Effector CD8-positive, alpha-beta T cell (primary cell): Measurements from ENCODE around the gene CDK11A.
"Not testable (repeated sequence)": the region's sequence is repeated elsewhere in the genome, so short reads cannot be mapped to it uniquely, and the experiment has no call there.

Source experiments
- DNase-seq: peaks from one replicate; lab custom pipeline; 2025; lab: John Stamatoyannopoulos, UW

CDK11A gene

DNA sequence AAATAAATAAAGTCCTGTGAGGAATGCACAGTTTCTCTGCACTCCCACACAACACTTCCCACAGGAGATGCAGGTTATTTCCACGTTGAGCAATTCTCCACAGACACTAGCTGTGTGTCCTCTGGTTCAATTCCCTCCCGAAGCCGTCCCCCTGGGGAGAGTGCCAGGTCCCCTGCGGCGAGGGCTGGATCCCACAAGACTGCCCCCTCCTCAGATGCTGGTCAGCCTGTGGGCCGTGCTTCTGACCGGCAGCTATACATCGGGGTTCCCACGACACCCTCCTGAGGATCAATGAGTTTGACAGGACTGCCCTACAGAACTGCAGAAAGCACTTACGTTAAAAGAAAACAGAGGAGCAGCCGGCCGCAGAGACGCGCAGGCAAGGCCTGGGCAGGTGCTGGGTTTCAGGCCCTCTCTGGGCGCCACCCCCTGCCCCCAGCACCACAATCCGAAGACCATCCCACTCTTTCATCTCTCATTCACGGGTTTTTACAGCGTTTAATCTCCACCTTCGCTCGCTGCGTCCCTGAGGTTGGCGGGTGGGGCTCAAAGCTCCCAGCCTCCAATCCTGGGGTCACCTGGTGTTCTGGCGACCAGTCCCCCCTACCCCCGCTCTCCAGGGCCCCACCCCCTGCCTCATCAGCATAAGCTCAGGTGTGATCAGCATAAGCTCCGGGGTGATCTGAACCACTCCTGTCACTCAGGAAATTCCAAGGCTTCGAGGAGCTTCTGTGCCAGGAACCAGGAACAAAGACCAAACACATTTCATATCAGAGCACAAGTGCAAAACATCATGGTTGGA, 40.9 kb downstream of the CDK11A start:
- no peak for DNase-seq

DNA sequence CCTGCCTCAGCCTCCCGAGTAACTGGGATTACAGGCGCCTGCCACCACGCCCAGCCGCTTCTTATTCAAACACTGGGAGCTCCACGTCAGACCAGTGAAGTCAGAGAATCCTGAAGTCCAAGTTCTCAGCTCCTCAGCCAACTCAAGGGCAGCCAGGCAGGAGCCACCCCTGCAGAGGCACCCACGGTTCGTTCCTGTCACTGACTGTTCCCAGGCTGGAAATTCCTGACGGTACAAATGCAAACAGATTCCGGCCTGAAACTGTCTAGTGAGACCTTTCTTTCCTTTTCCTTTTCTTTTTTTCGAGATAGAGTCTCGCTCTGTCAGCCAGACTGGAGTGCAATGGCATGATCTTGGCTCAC, 43.3 kb downstream of the CDK11A start:
- no peak for DNase-seq

DNA sequence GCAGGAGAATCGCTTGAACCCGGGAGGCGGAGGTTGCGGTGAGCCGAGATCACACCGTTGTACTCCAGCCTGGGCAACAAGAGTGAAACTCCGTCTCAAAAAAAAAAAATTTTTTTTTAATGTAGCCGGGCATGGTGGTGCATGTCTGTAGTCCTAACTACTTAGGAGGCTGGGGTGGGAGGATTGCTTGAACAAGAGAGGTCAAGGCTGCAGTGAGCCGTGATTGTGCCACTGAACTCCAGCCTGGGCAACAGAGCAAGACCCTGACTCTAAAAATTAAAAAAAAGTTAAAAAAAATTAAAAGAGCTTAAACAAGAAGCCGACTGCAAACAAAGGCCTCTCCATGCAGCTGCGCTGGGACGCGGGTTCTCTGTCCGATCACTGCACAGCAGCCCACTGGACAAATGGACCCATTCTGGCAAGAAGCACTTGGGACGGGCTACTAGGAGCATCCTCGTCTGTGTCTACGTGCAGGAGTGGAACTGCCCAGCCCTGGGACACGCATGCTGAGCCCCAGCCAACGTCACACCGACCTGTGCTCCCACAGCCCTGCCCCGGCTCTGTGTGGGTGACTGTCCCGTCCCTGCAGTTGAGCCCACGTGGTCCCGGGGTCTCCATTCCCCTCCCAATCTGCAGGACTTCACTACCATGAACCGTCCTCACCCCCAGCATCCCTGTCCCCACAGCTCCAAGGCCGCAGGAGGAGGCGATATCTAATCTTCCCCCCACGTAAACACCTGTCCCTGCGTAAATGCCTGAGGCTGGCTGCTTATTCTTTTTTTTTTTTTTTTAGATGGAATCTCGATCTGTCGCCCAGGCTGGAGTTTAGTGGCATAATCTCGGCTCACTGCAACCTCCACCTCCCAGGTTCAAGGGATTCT, 43.9 kb downstream of the CDK11A start:
- DNase-seq = no peak

DNA sequence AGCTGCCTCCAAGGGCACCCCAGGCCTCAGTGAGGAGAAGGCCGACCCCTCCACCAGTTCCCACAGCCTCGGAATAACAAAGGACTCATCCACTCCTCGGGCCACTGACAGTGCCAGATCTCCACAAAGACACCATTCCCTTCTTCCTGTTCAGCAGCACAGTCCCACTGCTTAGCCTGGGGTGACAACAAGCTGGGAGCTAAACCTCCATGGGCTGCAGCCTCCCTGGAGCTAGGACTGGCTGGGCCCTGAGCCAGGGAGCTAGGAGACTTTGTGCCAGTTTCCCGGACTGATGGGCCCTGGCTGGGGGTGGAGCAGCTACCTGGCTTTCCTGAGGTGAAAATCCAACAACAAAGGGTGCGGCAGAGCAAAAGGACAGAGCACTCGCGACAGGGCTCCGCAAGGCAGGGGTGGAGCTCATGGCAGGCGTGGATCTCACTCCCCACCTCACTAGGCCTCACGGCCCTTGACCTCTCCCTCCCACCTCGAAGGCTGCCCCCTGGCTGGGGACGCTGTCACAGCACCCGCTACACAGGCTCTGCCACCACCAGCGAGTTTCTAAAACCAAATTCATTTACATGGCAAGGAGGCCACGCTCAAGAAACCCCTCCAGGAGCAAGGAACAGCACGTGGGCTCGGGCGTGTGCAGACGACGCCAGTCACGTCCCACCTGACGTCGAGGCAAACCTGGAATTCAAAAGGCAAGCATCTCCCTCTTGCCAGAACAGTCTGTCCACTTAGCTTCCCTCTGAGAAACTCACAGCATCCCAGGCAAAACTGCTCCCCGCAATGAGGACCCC, 45.4 kb downstream of the CDK11A start:
- DNase-seq = no peak

DNA sequence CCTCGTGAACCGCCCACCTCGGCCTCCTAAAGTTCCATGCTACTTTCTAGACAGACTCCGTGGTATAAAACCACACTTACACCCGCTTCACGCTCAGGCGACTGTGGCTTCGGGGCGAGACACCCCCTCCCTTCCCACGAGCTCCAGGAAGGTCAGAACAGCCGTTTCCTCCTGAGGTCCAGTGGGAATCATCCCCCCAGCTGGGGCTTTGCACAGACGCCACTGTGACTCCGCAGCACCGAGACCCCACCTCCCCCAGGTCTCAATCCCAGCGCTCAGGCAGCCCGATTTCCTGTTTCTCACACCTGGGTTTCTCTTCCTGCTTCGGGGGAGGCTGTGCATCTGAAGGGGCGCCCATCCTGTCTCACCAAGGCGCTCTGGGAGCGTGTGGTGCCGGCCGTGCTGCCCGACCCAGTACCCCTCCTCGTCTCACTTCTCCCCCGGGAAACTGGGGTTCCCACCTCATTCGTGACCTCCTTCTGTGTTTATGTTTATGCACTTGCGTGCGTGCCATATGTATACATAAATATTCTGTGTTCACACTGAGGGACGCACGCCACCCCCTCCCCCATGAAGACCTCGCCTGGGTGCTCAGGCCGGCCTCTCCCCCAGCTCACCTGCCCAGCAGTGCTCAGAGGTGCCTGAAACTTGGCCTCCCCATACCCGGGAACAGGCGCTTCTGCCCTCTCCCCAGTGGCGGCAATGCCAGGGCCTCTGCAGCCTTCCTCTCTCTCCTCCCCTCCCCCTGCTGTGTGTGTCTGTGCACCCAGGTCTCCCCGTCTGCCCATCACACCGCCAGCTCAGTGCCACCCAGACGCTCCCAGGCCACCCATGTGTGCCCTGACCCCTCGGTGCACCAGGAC, 46.2 kb downstream of the CDK11A start:
- DNase-seq = peak; percentile 19

DNA sequence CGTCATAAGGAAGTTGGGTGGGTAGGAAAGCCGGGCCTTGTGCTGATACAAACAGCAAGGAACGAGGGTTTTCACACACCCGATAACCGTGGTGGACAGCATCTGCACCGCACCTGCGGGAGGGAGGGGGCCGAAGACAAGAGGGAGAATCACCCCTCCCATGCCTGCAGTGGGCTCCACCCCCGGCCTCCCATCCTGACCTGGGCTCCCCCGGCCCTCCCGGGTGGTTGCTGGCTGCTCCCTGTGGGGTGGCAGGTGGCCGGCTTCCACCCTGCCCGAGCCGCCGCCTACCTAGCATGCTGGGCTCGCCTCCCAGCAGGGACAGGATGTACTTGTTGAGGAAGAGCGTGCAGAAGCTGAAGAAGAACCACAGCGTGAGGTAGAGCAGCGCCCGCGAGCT, 48.1 kb downstream of the CDK11A start:
- DNase-seq = not testable (repeated sequence)

DNA sequence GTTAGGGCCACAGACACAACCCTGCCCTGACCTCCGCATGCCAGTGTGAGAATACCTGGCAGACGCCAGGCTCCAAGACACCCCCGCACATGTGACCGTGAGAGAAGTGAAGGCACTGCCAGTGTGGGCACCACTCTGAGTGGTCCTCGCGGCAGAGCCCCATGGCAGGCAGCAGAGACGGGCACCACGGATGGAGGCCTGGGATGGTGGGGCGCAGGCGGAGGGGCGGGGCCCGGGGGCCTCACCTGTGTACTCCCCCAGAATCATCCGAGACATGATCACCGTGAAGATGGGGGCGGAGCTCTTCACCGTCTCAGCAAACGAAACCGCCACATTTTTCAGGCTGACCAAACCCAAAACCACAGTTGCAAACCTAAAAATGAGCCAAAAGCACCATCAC, 48.9 kb downstream of the CDK11A start:
- not testable (repeated sequence) for DNase-seq

DNA sequence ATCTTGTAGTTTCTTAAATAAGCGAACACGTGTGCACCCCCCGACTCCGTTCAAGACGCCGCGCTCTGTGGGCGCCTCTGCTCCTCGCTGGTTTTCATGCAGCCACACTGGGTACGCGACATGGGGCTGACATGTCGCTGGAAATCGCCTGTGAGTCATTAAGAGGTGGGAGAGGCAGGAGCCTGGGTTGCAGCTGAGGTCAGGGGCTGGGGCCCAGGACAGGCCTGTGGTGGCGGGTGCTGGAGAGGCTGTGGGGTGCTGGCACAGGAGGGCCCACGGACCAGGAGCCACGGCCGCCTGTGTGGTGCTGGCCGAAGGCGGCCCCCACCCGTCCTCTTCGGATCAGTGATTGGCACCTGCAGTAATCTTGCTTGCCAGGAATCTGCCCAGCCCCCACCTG, 49.4 kb downstream of the CDK11A start:
- not testable (repeated sequence) for DNase-seq

DNA sequence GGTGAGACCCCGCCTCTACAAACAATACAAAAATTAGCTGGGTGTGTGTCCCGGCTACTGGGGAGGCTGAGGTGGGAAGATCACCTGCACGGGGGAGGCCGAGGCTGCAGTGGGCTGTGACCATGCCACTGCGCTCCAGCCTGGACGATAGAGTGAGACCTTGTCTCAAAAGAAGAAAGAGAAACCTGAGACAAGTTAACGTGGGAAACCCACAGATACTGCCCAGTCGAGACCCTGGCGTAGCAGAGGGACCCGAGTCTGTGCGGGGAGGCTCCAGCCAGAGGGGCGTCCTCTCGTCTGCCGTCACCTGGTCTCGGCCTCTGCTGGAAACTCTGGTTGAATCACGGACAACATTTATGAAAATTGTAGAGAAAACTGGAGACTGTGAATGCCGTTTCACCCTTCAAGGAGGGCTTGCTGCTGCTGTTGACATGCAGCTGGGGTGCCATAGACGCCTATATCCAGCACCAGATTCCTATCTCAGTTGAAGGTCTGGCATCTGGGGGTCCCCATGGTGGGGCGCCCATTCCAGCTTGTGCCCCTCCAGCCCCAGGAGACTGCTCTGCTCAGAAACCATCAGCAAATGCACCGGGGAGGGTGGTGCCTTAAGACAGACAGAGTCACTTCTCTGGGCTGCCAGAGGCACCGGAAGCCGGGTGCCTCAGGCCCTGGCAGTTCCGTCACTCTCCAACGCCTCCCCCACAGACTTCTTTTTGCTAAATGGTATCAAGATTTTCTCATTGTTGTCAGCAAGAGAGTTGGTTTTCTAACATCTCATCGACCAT, 51.8 kb downstream of the CDK11A start:
- no peak for DNase-seq

DNA sequence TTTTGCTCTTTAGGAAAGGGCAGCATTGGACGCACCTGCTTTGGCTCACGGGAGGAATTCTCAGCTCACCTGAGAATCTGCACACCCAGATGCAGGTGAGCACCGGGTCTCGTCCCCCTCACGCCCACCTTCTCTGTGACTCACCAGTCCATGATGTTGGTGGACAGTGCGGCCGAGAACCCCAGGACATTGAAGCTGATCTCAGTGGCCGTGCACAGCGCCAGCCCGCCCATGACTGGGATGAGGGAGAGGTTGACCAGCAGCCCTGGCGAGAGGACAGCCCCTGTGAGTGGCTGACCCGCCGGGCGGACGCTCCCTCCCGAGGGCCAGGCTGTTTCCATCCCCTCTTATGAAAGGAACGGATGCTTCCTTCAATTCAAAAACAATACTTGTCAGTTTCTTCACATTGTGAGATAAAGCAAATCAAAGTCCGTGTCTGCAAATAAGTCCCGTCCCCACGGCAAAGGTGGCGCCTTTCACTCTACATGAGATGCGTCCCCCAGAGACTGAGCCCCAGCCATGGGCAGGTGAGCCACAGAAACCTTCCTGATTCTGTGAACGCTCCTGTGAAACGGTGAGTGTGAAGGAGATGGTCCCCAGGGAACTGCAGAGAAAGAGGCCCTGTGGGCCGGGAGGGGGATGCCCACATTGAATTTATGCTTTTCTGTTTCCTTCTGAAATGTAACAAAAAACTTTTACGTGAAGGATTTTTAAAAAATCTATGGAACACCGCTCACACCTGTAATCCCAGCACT, 52.6 kb downstream of the CDK11A start:
- DNase-seq = no peak

DNA sequence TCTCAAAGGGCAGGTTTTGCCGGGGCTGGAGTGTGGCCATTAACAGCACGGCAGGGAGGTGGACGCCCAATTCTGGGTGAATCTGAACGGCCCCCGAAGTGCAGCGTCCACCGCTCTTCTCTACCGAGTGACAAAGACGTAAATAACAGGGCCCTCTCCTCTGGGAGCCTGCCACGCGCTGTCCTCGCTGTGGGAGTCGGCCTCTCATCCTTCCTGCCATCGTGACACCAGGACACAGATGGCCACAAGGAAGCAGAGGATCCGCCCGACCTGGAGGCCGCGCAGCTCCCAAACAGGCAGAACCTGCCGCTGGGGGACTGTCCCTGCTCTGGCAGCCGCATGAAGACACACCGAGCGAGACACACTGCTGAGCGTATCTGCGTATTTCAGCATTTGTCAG, 53.3 kb downstream of the CDK11A start:
- no peak for DNase-seq

DNA sequence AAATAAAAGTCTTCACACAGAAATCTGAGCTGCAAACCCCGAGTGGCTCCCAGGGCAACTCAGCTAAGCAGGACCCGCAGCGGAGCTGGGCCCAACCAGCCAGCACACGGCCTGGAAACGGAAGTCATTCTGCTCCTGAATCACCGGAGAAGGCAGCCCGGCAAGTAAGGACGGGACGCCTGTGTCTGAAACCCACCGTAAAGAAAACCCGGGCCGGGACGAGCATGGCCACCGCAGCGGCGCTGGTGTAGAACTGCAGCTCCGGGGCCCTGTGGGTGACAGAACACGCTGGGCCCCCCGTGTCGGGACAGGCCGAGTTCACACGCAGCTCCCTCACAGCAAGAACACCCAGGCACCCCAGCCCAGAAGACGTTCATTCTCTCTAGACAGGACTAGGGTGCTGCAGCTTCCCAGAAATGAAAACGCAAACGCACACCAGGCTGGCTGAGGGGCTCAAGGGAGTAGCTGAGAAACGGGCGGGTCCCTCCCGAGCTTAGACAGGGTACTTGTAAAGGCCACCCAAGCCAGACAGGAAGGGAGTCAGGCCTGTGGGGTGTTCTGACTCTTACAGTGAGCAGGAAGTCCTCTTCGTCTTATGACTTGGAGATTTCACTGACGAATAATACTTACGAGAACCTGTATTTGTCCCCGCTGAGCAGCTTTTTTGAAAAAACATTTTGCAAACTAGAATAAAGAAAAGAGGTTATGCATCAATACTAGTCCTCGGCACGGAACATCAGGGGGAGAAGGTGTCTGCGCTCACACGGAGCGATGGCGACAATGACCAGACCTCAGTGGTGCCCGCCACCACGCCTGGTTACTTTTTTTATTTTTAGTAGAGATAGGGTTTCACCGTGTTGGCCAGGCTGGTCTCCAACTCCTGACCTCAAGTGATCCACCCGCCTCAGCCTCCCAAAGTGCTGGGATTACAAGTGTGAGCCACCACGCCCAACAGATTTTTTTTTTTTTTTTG, 54.4 kb downstream of the CDK11A start:
- DNase-seq = no peak

DNA sequence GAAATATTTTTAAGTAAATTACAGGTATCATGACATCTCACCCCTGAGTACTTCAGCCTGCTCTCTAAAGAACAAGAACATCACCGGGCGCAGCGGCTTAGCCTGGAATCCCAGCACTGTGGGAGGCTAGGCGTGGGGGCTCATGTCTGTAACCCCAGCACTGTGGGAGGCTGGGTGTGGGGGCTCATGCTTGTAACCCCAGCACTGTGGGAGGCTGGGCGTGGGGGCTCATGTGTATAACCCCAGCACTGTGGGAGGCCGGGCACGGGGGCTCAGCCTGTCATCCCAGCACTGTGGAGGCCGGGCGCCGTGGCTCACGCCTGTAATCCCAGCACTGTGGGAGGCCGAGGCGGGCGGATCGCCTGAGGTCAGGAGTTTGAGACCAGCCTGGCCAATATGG, 57.6 kb downstream of the CDK11A start:
- DNase-seq = no peak

DNA sequence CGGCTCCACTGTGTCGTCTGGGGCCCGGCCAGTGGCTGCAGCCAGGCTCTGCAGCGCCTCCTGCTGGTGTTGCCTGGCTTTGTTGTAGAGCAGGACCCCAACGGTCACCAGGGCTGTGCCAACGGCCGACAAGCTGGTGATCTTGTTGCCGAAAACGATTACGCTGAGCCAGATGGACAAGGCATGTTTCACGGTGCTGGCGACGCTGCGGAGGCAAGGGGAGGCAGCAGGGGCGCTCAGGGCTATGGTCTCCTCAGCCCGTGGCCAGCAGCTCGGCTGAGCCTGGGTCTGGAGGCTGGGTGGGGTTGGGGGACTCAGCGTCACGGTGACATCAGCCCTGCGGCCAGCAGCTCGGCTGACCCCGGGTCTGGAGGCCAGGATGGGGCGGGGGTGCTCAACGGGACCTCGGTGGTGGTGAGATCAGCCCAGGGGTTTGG, 58.3 kb downstream of the CDK11A start:
- DNase-seq = no peak

DNA sequence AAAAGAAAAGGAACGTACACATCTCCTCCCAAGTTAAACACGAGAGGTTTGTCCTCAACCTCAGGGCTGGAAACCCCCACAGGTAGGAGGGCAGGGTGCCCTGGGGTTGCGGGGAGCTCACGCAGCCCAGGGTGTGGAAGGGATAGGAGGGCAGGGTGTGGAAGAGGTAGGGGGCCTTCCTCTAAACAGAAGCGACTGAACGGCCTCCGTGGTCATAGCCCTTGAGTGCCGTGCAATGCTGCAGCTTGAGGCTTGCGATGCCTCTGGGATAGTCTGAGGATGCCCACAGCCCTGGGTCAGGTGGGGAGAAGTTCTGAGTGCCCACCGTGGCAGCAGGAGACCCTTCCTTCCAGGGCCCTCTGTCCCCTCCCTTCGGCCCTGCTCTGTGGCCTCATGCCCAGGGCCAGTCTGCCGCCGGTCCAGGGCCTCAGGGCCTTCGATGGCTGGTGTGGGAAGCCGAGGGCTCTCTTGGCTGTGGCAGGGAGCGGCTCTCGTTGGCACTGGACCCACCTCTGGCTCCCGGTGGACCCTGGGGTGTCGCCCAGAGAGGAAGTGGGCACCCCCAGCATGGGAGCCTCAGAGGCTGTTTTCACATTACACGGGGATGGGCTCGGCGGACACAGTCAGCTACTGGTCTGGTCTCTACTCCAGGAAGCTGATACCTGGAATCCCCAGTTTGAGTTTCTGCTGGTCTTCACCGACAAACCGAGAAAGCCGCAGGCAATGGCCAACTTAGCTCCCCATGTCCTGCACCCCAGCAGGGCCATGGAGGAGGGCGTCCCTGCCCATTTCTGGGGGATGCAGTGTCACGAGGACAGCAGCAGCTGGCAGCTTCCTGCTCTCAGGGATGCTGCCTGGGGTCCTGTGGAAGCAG, 59.0 kb downstream of the CDK11A start:
- DNase-seq = no peak

DNA sequence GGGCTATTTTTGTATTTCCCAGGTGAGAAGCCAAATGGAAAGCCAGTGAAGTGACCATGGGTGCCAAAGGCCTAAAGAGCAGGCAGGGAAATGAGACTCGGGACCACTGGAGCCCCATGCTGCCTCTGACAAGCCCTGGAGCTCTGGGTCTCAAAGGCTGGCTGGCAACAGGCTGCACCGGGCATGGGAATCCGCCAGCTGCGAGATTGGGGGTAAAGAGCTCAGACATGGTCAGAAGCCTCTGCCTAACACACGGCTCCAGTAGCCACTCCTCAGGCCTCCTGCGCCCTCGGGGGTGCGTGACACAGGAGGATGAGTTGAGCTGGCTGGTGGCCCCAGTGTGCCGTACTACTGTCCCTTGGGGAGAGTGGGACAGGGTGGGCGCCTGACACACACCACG, 59.8 kb downstream of the CDK11A start:
- DNase-seq = not testable (repeated sequence)

DNA sequence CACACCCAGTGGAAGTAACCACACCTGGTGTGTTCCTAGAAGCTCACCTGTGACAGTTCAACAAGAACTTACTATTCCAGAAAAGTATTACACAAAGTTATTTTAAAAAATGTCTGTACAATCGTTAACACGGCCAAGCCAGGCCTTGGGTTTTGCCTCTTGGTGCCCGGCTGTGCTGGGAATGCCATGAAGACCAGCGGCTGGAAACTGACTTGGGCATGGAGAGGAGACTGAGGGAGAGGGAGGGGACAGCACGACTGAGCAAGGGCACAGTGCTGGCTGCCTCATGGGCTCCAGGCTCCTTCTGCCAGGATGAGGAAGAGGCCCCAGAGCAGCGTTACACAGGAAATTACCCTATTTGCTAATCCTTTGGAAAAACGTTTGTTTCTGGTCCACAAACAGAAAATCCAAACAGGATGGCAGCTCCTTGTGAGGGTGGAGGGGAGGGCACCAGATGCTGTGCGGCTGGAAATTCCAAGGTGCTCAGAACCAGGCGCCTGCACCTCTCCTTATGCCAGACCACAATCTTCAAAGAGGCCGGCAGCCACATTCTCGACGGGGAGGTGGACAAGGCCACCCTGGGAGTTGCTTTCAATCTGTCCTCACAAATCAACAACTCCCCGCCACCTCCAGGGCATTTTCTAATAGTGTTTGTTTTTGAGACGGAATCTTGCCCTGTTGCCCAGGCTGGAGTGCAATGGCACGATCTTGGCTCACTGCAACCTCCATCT, 61.2 kb downstream of the CDK11A start:
- DNase-seq = not testable (repeated sequence)
